GM12874 (cell line): ENCODE data around the gene NUDT22.

Source experiments
- TF ChIP-seq, protein P1 (sequence below): IDR thresholded peaks from 2 replicates; pipeline ENCODE4 v1.5.1; 2011; ENCODE audit warnings: low read depth, mild to moderate bottlenecking, control low read depth, low read length, moderate library complexity; ENCODE audit not compliant: insufficient read depth

NUDT22 gene

DNA sequence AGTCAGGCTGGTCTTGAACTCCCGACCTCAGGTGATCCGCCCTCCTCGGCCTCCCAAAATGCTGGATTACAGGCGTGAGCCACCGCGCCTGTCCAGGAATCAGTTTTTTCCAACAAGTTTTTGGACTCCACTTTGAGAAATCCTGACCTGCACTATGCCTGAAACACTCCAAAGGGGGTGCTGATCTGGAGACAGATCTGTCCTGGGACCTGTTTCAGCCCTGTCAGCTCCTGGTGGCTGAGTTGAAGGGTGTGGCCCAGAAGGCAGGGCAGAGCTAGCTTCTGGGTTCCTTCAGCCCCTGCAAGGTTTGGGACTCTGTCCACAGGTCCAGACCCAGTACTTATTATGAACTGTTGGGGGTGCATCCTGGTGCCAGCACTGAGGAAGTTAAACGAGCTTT, 5.5 kb downstream of the NUDT22 start:
- TF ChIP-seq, protein P1, sequence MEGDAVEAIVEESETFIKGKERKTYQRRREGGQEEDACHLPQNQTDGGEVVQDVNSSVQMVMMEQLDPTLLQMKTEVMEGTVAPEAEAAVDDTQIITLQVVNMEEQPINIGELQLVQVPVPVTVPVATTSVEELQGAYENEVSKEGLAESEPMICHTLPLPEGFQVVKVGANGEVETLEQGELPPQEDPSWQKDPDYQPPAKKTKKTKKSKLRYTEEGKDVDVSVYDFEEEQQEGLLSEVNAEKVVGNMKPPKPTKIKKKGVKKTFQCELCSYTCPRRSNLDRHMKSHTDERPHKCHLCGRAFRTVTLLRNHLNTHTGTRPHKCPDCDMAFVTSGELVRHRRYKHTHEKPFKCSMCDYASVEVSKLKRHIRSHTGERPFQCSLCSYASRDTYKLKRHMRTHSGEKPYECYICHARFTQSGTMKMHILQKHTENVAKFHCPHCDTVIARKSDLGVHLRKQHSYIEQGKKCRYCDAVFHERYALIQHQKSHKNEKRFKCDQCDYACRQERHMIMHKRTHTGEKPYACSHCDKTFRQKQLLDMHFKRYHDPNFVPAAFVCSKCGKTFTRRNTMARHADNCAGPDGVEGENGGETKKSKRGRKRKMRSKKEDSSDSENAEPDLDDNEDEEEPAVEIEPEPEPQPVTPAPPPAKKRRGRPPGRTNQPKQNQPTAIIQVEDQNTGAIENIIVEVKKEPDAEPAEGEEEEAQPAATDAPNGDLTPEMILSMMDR = no peak

DNA sequence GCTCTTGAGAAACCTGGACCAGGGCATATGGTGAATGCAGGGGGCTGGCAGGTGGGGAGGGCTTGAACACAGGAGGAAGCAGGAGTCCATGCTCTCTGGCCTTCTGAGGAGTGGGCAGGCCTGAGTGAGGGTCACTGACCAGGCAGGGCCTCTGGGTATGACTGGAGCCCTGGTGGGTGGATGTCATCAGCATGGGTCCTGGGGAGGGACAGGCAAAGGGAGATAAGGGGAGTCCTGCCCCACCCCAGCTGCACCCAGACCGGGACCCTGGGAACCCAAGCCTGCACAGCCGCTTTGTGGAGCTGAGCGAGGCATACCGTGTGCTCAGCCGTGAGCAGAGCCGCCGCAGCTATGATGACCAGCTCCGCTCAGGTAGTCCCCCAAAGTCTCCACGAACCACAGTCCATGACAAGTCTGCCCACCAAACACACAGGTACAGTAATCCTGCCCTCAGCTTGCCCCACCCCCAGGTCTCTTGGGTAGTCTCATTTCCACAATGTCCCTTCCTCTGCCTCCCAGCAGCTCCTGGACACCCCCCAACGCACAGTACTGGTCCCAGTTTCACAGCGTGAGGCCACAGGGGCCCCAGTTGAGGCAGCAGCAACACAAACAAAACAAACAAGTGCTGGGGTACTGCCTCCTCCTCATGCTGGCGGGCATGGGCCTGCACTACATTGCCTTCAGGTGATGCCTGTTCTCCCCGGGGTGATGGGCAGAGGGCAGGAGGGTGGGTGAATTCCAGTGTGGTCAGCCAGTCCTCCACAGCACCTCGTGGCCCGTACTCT, 6.3 kb downstream of the NUDT22 start:
- TF ChIP-seq, protein P1 = no peak

DNA sequence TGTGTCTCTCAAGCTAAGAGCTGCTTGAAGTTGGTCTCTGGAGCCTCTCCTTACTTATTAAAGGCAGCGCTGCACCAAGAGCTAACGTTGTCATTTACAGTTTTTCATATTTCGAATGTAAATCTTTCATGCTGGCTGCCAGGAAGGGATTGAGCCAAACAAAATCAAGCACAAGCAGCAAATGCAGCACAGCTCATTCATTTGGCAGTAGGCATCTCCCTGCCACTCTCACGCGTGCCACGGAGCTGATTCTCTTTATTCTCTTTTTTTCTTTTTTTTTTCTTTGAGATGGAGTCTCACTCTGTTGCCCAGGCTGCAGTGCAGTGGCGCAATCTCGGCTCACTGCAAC, 6.9 kb downstream of the NUDT22 start:
- TF ChIP-seq, protein P1 = no peak

DNA sequence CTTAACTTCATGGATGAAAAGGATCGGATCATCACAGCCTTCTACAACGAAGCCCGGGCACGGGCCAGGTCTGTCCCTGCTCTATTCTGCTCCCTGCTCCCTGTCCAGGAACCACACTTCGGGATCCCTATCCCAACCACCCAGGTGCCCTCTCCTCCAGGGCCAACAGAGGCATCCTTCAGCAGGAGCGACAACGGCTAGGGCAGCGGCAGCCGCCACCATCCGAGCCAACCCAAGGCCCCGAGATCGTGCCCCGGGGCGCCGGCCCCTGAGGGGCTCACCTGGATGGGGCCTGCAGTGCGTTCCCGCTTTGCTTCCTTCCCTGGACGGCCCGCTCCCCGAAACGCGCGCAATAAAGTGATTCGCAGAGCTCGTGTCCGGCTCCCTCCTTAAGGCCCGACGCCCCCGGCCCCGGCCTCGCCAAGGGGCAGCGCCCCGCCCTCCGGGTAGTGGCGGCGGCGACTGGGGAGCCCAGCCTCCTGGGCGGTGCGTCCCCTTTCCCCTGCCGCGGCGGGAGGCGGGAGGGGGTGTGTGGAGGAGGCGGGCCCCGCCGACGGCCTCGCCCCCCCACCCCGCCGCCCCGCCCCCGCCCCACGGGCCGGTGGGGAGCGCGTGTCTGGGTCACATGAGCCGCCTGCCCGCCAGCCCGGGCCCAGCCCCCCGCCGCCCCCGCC, 8.0 kb downstream of the NUDT22 start, which contains the start of gene VEGFB:
Gene VEGFB, plus strand, starts transcription at position 672 of the 674 bp plus-strand sequence. CDS start 250 bp downstream, outside the sequence.
- TF ChIP-seq, protein P1 = no peak

DNA sequence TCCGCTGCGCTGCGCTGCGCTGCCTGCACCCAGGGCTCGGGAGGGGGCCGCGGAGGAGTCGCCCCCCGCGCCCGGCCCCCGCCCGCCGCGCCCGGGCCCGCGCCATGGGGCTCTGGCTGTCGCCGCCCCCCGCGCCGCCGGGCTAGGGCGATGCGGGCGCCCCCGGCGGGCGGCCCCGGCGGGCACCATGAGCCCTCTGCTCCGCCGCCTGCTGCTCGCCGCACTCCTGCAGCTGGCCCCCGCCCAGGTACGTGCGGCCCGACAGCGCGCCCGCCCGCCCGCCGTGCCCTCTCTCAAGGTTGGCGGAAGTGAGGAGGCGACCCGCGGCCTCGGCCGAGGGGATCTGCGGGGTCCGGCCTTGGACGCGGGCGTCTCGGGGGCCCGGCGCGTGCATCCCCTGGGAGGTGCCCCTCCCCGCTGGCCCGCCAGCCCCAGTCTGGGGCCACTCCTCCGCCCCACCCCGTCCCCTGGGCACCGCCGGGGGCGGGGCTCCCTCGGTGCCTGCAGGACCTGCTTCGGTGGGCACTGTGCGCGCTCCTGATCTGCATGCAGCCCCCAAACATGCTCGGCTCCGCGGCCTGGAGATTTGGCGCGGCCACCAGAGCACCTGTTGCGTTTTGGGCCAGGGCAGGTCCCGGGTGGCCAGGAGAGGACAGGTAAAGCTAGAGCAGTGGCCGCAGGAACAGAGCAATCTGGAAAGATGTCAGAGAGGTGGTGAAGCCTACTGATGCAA, 8.7 kb downstream of the NUDT22 start:
- TF ChIP-seq, protein P1 = no peak

DNA sequence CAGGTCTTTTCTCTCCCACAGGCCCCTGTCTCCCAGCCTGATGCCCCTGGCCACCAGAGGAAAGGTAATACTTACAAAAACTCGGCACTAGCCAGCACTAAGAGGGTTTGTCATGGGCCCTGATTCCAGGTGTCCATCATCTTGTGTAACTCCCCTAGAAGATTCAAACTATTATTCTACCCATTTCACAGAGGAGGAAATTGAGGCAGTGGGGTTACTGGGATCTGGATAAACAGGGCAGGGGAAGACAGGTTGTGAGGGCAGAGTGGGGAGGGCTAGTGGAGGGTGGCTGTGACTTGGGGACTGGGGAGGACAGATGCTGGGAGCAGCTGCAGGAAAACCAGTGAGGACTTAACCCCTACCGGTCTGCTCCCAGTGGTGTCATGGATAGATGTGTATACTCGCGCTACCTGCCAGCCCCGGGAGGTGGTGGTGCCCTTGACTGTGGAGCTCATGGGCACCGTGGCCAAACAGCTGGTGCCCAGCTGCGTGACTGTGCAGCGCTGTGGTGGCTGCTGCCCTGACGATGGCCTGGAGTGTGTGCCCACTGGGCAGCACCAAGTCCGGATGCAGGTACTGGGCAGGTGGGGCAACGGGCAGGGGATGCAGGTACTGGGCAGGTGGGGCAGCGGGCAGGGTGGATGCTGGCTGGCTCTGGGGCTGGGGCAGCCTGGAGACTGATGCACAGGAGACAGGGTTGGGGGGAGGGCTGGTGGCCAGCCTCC, 9.5 kb downstream of the NUDT22 start:
- TF ChIP-seq, protein P1 = no peak
